Activated CD4-positive, CD25-positive, alpha-beta regulatory T cell treated with anti-CD3 and anti-CD28 coated beads, Interleukin-2, amount 50 U/mL, for 72 hours (primary cell): Measurements from ENCODE around the gene CTNNBL1.
"Not testable (repeated sequence)": the region's sequence is repeated elsewhere in the genome, so short reads cannot be mapped to it uniquely, and the experiment has no call there.

Experiments used
- DNase-seq: peaks from one replicate; pipeline ENCODE4 v3.0.0; 2021

CTNNBL1 gene

GRCh38 chr20:37711994-37712964 lies 18.4 kb downstream of the CTNNBL1 start:
- no peak for DNase-seq

DNA sequence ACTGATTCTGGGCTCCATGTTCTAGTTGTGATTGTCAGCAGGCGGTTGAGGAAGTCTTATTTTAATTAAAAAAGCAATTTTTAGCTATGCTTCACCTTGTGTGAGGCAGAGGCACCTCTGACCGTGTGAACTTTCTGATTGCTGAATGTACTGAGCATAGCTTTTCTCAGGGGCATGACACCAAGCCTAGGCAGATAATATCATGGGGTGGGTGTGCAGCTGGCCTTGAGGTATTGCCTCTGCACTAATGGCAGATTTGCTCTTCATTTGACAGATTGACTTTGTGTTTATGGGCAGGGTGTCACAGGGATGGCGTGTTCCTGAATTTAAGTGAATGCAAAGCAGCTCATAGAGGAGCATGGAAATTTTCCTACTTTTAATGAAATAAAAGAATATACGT lies 19.6 kb downstream of the CTNNBL1 start:
- DNase-seq: no peak

GRCh38 chr20:37714978-37715672 lies 21.3 kb downstream of the CTNNBL1 start:
- no peak for DNase-seq

DNA sequence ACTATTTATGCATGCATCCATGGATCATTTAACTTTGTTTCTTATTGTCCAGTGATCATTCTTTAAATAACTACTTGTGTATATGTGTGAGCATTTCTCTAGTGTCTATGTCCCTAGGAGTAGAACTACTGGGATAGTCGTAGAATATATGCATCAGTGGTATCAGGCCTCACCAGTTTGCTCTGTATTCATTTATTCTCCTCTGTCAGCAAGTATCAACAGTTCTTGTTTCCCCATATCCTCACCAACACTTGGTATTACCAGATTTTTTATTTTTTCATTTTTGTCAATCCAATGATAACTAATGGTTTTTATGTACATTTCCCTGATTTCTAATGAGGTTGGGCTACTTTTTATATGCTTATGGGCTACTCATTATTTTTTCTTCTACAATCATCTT lies 27.9 kb downstream of the CTNNBL1 start:
- DNase-seq: no peak

- DNase-seq: not testable (repeated sequence)
Measured at GRCh38 chr20:37722312-37722711, 28.5 kb downstream of the CTNNBL1 start.

DNA sequence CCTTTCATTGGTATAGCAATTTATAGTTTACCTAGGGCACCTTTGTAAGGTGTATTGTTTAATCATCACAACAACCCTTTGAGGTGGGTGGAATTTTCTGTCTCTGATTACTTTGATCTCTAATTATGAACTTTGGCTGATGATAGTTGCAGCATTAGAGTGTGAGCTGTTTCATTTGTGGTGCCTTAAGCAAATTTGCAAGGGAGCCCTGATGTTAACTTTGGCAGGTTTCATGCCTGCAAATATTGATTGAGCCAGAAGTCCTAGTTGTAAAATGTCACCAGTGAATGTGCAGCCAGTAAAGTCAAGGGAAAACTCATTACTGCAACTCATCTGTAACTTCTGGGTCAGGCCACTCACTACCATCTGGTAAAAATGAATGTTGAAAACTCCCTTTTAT lies 29.8 kb downstream of the CTNNBL1 start:
- no peak for DNase-seq

GRCh38 chr20:37725165-37725564 lies 31.3 kb downstream of the CTNNBL1 start:
- DNase-seq: no peak

DNA sequence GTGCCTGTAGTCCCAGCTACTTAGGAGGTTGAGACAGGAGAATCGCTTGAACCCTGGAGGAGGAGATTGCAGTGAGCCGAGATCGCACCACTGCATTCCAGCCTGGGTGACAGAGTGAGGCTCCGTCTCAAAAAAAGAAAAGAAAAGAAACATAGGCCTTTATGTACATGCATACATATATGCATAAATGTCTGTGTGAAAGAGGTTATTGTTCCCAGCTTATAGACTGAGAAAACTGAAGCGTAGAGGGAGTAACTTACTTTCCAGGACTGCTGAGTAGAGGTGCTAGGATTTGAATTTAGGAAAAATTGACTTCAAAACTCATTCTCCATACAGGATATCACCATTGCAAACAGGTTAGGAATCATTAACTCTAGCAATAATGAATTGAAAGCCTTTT lies 32.0 kb downstream of the CTNNBL1 start:
- DNase-seq: no peak

GRCh38 chr20:37726321-37726720 lies 32.5 kb downstream of the CTNNBL1 start:
- DNase-seq: no peak

GRCh38 chr20:37726971-37727956 lies 33.4 kb downstream of the CTNNBL1 start:
- DNase-seq: no peak

DNA sequence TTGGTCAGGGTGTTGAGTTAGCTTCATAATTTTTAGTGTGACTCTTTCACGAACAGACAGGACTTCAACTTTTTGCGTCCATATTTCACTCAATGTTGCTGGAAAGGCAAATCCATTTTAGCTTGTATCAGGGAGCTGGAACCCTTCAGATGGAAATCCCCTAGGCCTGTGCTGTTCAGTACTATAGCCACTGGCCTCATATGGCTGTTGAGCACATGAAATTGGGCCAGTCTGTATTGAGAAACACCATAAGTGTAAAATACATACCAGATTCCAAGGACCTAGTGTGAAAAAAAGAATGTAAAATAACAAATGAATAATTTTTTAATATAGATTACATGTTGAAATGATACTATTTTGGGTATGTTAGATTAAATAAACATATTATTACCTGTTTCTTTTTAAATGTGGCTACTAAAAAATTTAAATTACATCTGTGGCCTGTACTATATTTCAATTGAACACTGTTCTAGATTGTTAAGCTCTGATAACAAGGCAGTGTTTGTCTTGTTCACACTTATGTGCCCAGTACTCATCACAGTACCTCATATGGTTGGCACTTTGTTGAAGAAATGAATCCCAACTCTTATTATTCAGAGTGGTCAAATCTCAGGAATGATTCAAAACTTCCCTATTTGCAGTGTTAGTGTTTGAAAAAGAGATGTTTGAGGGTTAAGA lies 34.3 kb downstream of the CTNNBL1 start:
- no peak for DNase-seq

GRCh38 chr20:37728635-37728983 lies 34.8 kb downstream of the CTNNBL1 start:
- DNase-seq: no peak

DNA sequence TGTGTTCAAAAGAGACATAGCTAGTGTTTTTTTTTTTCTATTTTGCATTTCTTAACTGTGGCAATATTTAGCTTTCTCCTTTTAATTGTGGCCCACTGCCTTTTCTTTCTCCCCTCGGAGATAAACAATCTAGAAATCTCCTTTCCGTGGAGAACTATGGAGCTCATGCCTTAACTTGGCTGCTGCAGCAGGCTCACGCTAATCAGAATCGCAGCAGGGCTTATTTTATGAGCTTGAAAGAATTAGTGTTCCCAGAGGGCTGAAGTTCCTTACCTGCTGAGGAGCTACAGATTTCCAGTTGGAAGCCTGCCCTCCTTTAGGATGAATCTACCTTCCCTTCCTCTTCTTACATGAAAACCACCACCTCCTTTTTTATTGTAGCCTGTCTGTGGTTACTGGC lies 35.6 kb downstream of the CTNNBL1 start:
- no peak for DNase-seq

- no peak for DNase-seq
Measured at GRCh38 chr20:37729909-37730308, 36.1 kb downstream of the CTNNBL1 start.

- DNase-seq: no peak
Measured at GRCh38 chr20:37733416-37733815, 39.6 kb downstream of the CTNNBL1 start.

DNA sequence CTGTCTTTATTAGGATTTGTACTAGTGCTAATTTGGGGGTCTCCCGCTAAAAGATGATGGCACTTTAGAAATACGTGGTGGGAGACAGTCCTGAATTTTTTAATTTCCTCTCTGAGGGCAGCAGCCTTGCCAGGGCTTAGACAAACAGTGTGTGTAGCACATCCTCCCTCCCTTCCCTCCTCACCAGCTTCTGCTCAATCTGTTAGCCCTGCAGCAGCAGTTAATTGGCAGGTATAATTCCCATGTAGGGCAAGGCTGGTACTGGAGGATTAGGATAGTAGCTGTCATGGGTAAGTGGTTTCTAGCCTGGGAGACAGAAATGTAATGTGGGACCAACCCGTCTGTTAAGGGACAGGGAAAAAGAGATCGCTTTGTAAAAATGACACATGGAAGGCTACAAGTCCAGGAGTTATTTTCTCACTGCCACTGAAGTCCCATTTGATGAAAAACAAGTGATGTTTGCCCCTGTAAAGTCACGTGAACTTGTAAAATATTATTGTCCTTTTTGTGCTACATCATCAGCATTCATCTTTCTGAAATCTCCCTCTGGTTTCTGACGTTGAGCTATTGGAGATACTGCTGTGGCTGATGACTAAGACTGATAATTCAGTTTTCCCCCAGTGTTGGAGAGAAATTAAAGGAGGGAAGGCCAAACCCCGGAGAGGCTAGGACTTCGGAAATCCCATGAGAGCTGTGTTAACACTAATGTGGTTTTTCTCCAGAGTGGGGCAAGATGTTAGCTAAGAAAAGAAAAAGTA lies 40.6 kb downstream of the CTNNBL1 start:
- no peak for DNase-seq

GRCh38 chr20:37735541-37735940 lies 41.7 kb downstream of the CTNNBL1 start:
- no peak for DNase-seq

GRCh38 chr20:37736132-37736531 lies 42.3 kb downstream of the CTNNBL1 start:
- no peak for DNase-seq

DNA sequence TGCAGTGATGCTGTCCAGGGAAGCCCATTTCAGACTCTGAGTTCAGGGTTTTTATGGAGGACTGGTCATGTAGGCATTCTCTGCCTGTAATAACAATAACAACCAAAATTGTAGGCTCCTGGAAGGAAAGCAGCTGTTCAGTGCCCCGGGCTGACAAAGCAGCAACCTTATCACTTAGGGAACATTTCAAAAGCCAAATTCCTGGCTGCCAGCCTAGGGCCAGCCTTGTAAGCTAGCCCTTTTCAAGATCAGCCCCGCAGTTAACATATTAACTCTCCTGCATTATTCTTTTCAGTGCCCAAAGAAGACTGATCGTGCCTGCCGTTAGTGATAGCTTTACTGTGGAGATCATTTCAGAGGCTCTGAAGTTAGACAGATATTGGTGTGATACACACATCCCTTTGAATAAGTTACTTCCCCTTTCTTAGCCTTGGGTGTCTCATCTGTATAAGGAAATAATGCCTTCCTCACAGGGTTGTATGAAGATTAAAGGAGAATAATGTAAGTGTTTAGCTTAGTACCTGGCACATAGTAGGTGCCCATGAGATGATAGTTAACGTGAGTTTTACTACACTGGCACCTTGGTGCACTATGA lies 44.1 kb downstream of the CTNNBL1 start:
- no peak for DNase-seq

- DNase-seq: no peak
Measured at GRCh38 chr20:37741055-37741454, 47.2 kb downstream of the CTNNBL1 start.

- no peak for DNase-seq
Measured at GRCh38 chr20:37741570-37741969, 47.7 kb downstream of the CTNNBL1 start.
